ENCODE measurements around the gene CSF1.
"Not testable (repeated sequence)": the region's sequence is repeated elsewhere in the genome, so short reads cannot be mapped to it uniquely, and the experiment has no call there.

The CSF1 gene
- total RNA-seq, result 16.0 to 37.2 (median 27.5) reads per million in 4 donors

- DNase-seq, result peak; percentile 25 to 59 (median 37)
These were observed at the start of gene CSF1 for GRCh38 chr1:109910123-109910962. Gene CSF1 (plus strand): TSS chr1:109910849. CDS start chr1:109911024, 175 bp downstream.

GRCh38 chr1:109861616-109862015, 49.0 kb upstream of the CSF1 start:
- DNase-seq, result not testable (repeated sequence)

GRCh38 chr1:109863667-109864046, 47.0 kb upstream of the CSF1 start:
- DNase-seq, result no peak

- no peak for DNase-seq
These were observed 46.4 kb upstream of the CSF1 start for GRCh38 chr1:109864047-109864822.

- DNase-seq, result no peak
These were observed 45.6 kb upstream of the CSF1 start for GRCh38 chr1:109864930-109865612.

- DNase-seq, result no peak
These were observed 44.6 kb upstream of the CSF1 start for GRCh38 chr1:109866071-109866470.

- no peak for DNase-seq
These were observed 37.1 kb upstream of the CSF1 start for GRCh38 chr1:109873278-109874175.

- DNase-seq, result no peak
These were observed 36.2 kb upstream of the CSF1 start for GRCh38 chr1:109874445-109874844.

- DNase-seq, result no peak
These were observed 34.8 kb upstream of the CSF1 start for GRCh38 chr1:109875874-109876273.

GRCh38 chr1:109876617-109877316, 33.9 kb upstream of the CSF1 start:
- no peak for DNase-seq

GRCh38 chr1:109877317-109877771, 33.3 kb upstream of the CSF1 start:
- no peak for DNase-seq

GRCh38 chr1:109877776-109878175, 32.9 kb upstream of the CSF1 start:
- DNase-seq, result no peak

- DNase-seq, result no peak
These were observed 32.0 kb upstream of the CSF1 start for GRCh38 chr1:109878531-109879104.

- not testable (repeated sequence) for DNase-seq
These were observed 31.3 kb upstream of the CSF1 start for GRCh38 chr1:109879371-109879770.

GRCh38 chr1:109879881-109880525, 30.6 kb upstream of the CSF1 start:
- DNase-seq, result no peak

- DNase-seq, result no peak
These were observed 29.4 kb upstream of the CSF1 start for GRCh38 chr1:109880971-109881894.

GRCh38 chr1:109881906-109882287, 28.8 kb upstream of the CSF1 start:
- no peak for DNase-seq

GRCh38 chr1:109882288-109883245, 28.1 kb upstream of the CSF1 start:
- no peak for DNase-seq

Data from T-helper 1 cell (primary cell).